Esophagus squamous epithelium (tissue), 5 donors: ENCODE measurements around the gene KIF17. TPM values are rescaled to one million over a fixed set of nuclear protein-coding genes. Genes with fewer than 3 reads are reported as not detected.
A peak's percentile ranks its signal among the peaks of the same experiment; 100 is the strongest.

Source experiments
- DNase-seq: peaks from one replicate; lab custom pipeline; 2025; lab: John Stamatoyannopoulos, UW
- H3K27ac ChIP-seq, 4 donors: fragments of 200-600 bp; sonication (generic); one replicate each; pipeline ENCODE4 v1.5.1; 2016 to 2019; ENCODE audit warnings: mild to moderate bottlenecking in 1 of 4
- H3K27me3 ChIP-seq, 4 donors: fragments of 200-600 bp; sonication (generic); 1 replicate in 3 of 4; 2 replicates in 1 of 4; pipeline versions ENCODE4 v1.5.1 to v1.6.0; 2017 to 2021; ENCODE audit warnings: antibody characterized with exemption in 1 of 4
- H3K36me3 ChIP-seq, 3 donors: fragments of 200-600 bp; sonication (generic); one replicate each; pipeline ENCODE4 v1.5.1; 2016 to 2019
- H3K4me1 ChIP-seq, 3 donors: fragments of 200-600 bp; sonication (generic); one replicate each; pipeline ENCODE4 v1.5.1; 2017 to 2019
- H3K4me3 ChIP-seq, 4 donors: fragments of 200-600 bp; sonication (generic); 1 replicate in 3 of 4; 2 replicates in 1 of 4; pipeline ENCODE4 v1.5.1; 2016 to 2019; ENCODE audit warnings: mild to moderate bottlenecking in 2 of 4, moderate library complexity in 1 of 4
- H3K9me3 ChIP-seq, 3 donors: fragments of 200-600 bp; sonication (generic); one replicate each; pipeline ENCODE4 v1.5.1; 2016 to 2019
- CTCF ChIP-seq, 6 experiments: fragments of 450-650 bp in 4 of 6; fragments of 200-600 bp in 2 of 6; sonication (generic) in 2 of 6; IDR thresholded peaks; one replicate each; pipeline ENCODE4 v1.5.1; 2016 to 2019; ENCODE audit warnings: antibody characterized with exemption in 6 of 6, mild to moderate bottlenecking in 4 of 6, moderate library complexity in 4 of 6
- POLR2A ChIP-seq, 4 donors: fragments of 450-650 bp; IDR thresholded peaks; one replicate each; pipeline ENCODE4 v1.6.1; 2017; ENCODE audit warnings: antibody characterized with exemption in 4 of 4, mild to moderate bottlenecking in 4 of 4, moderate library complexity in 3 of 4
- WGBS, 2 donors: methylation state at CpG; one replicate each; pipeline ENCODE4 v1.1.5; 2018; 5-methylcytosine and 5-hydroxymethylcytosine counted together
- intact Hi-C: fragments of 100-400 bp; cut with DNase I; formaldehyde crosslinking; loops from one replicate; pipeline ENCODE4 v1.15.0; 2022
- total RNA-seq, 4 donors: library from RNA; depleted of rRNA; stranded (reverse); fragments of >200 nt; gene quantifications; one replicate each; pipeline ENCODE4 v1.1.0, GENCODE V29; 2016
- donor health status: DM: yes; HTN: yes; CAD: no.

Gene KIF17
- total RNA-seq, 4 donors from 2014 or later = 0.57 to 1.9 (median 0.85) TPM; not detected in 1

GRCh38 chr1:20636785-20637347, 80.9 kb downstream of the KIF17 start:
- Histone ChIP-seq H3K9me3 (no peaks in the 10 kb centered on the region), H3K27ac (no peak overlapping the region), H3K4me3 (no peak overlapping the region), H3K4me1 (peaks cover 10 to 35% (median 19%) of the 10 kb centered on the region in 3 donors), H3K36me3 (peaks cover 19 to 52% (median 31%) of the 10 kb centered on the region in 3 donors), H3K27me3 (no peaks in the 10 kb centered on the region)
- no peak for DNase-seq
- WGBS, 2 donors = 85 to 90% methylated on average over 7 to 8 of the region's 8 CpGs
- no peak for TF ChIP-seq CTCF (IDR thresholded peaks at IDR 0.05)
- TF ChIP-seq POLR2A (IDR thresholded peaks at IDR 0.05) = no peak
- intact Hi-C loops = loop anchor here (10.0 kb wide), 1 partner anchor 62 kb away; no protein-coding TSS in a partner anchor

- TF ChIP-seq CTCF (IDR thresholded peaks at IDR 0.05) (no peak), POLR2A (IDR thresholded peaks at IDR 0.05) (no peak)
- DNase-seq = no peak
- Histone ChIP-seq H3K36me3 (peaks cover 15 to 29% (median 23%) of the 10 kb centered on the region in 3 donors), H3K9me3 (no peaks in the 10 kb centered on the region), H3K27me3 (peaks cover 0 to 5% (median 0%) of the 10 kb centered on the region in 4 donors), H3K4me3 (peak overlapping the region; percentile 76 to 100 (median 82)), H3K27ac (peak overlapping the region; percentile 88 to 98 (median 94)), H3K4me1 (peaks cover 10 to 35% (median 19%) of the 10 kb centered on the region in 3 donors)
- 4 to 12% methylated on average over 3 to 4 of the region's 4 CpGs for WGBS, 2 donors
- intact Hi-C loops = loop anchor here (10.0 kb wide), 1 partner anchor 60 kb away; no protein-coding TSS in a partner anchor
These were observed 83.2 kb downstream of the KIF17 start for GRCh38 chr1:20634594-20635084.

- Histone ChIP-seq H3K36me3 (peaks cover 10 to 24% (median 21%) of the 10 kb centered on the region in 3 donors), H3K4me3 (peak overlapping the region; percentile 76 to 100 (median 82)), H3K27me3 (peaks cover 0 to 5% (median 0%) of the 10 kb centered on the region in 4 donors), H3K27ac (peak overlapping the region; percentile 88 to 98 (median 94)), H3K4me1 (peaks cover 10 to 35% (median 19%) of the 10 kb centered on the region in 3 donors), H3K9me3 (no peaks in the 10 kb centered on the region)
- intact Hi-C loops = loop anchor here (10.0 kb wide), 1 partner anchor 59 kb away; no protein-coding TSS in a partner anchor
- TF ChIP-seq POLR2A (IDR thresholded peaks at IDR 0.05) (no peak), CTCF (IDR thresholded peaks at IDR 0.05) (no peak)
- no peak for DNase-seq
- 1 to 3% methylated on average over 11 of the region's 11 CpGs for WGBS, 2 donors
These were observed 83.7 kb downstream of the KIF17 start for GRCh38 chr1:20634065-20634593.

- Histone ChIP-seq H3K4me1 (peaks cover 10 to 35% (median 19%) of the 10 kb centered on the region in 3 donors), H3K36me3 (peaks cover 8 to 17% (median 14%) of the 10 kb centered on the region in 3 donors), H3K4me3 (peak within 1 kb of the TSS; percentile 76 to 100 (median 82)), H3K27me3 (peaks cover 0 to 5% (median 0%) of the 10 kb centered on the region in 4 donors), H3K9me3 (no peaks in the 10 kb centered on the region), H3K27ac (peak within 1 kb of the TSS; percentile 88 to 98 (median 94))
- TF ChIP-seq POLR2A (IDR thresholded peaks at IDR 0.05) = peak in 3 of 4 donors; percentile 45 to 92 (median 87)
- peak; percentile 92 to 100 (median 99) for TF ChIP-seq CTCF (IDR thresholded peaks at IDR 0.05)
- intact Hi-C loops = loop anchor here (10.0 kb wide), 1 partner anchor 59 kb away; no protein-coding TSS in a partner anchor
- WGBS, 2 donors = 5% methylated on average over 12 to 15 of the region's 93 CpGs
- no peak for DNase-seq
These were observed 84.4 kb downstream of the KIF17 start, which contains the start of gene PINK1 for GRCh38 chr1:20633190-20634064. PINK1 (plus strand) TSS chr1:20633458; CDS start chr1:20633549, 91 bp downstream.
